HepG2 (cell line): ENCODE measurements around the gene ZSCAN2. TPM values are rescaled to one million over a fixed set of nuclear protein-coding genes. Genes with fewer than 3 reads are reported as not detected.
A peak's percentile ranks its signal among the peaks of the same experiment; 100 is the strongest.

ENCODE experiments used
- ATAC-seq: fragments of 200-7000 bp; cut with Tn5 transposase; 3 replicates; pipeline ENCODE4 v1.9.1; 2020; ENCODE audit warnings: mild to moderate bottlenecking, moderate library complexity
- BruUV-seq: library from RNA; stranded (reverse); fragments of 400-500 nt; replicated peaks from 2 replicates; lab custom pipeline; 2021; lab: Mats Ljungman, UMichigan
- CTCF ChIA-PET: fragments of 300-600 bp; formaldehyde crosslinking; extraction: SDS; loops from one replicate; lab custom pipeline; 2021; ENCODE audit warnings: low total read pairs, inconsistent platforms, low intra/inter-chr PET ratio; lab: Yijun Ruan, JAX
- POLR2A ChIA-PET: fragments of 350-600 bp; sonication (Branson Sonifier 250); formaldehyde crosslinking; loops from one replicate; lab custom pipeline; 2020; ENCODE audit warnings: antibody characterized with exemption, inconsistent platforms; lab: Yijun Ruan, JAX
- DNase-seq: peaks from one replicate; pipeline ENCODE4 v3.0.0-alpha.2; 2015; ENCODE audit warnings: low spot score
- FAIRE-seq: peaks from 3 replicates; lab custom pipeline; 2011; peaks lifted over from hg19 to GRCh38; lab: Jason Lieb, UNC
- H2AFZ ChIP-seq: one replicate; pipeline ENCODE4 v1.6.1; 2011; ENCODE audit warnings: low read length, inconsistent platforms
- H3K27ac ChIP-seq: fragments of 300-600 bp; 3 replicates; pipeline ENCODE4 v1.8.0; 2011; ENCODE audit warnings: mixed run types, mild to moderate bottlenecking, mixed read lengths, low read length, inconsistent platforms; ENCODE audit not compliant: insufficient read depth; ENCODE audit errors: extremely low read length
- H3K27me3 ChIP-seq, 2 experiments: fragments of 200-600 bp in 1 of 2; 2 replicates in 1 of 2; 3 replicates in 1 of 2; pipeline versions ENCODE4 v1.6.0 to v1.8.0; 2011; ENCODE audit warnings: low read length in 2 of 2, mild to moderate bottlenecking in 2 of 2, moderate library complexity in 2 of 2, inconsistent platforms in 1 of 2; ENCODE audit not compliant: insufficient read depth in 2 of 2, control insufficient read depth in 1 of 2
- H3K36me3 ChIP-seq, 2 experiments: fragments of 200-600 bp in 1 of 2; replicated peaks in 1 of 2; 2 replicates in 1 of 2; 3 replicates in 1 of 2; pipeline versions ENCODE4 v1.5.1 to v1.8.0; 2011; ENCODE audit warnings: low read length in 2 of 2, inconsistent platforms in 1 of 2; ENCODE audit not compliant: insufficient read depth in 2 of 2, control insufficient read depth in 1 of 2
- H3K4me1 ChIP-seq: 2 replicates; pipeline ENCODE4 v1.5.1; 2012; ENCODE audit warnings: low read length, inconsistent platforms; ENCODE audit not compliant: insufficient read depth
- H3K4me2 ChIP-seq: 2 replicates; pipeline ENCODE4 v1.6.0; 2011; ENCODE audit warnings: low read depth, low read length, inconsistent platforms
- H3K4me3 ChIP-seq, 3 experiments: fragments of 200-600 bp in 1 of 3; sonication (generic), shearing (Covaris generic) in 1 of 3; replicated peaks in 1 of 3; 2 replicates each; pipeline ENCODE4 v1.5.1; 2011 to 2016; ENCODE audit warnings: low read length in 3 of 3, inconsistent platforms in 2 of 3, low read depth in 2 of 3, mild to moderate bottlenecking in 2 of 3, control low read depth in 1 of 3, mixed read lengths in 1 of 3; ENCODE audit not compliant: insufficient read depth in 1 of 3
- H3K79me2 ChIP-seq: one replicate; pipeline ENCODE4 v1.6.1; 2011; ENCODE audit warnings: low read length, inconsistent platforms; ENCODE audit not compliant: insufficient read depth
- H3K9ac ChIP-seq: 2 replicates; pipeline ENCODE4 v1.6.0; 2011; ENCODE audit warnings: mild to moderate bottlenecking, low read depth, low read length, inconsistent platforms; ENCODE audit not compliant: insufficient read depth
- H3K9me3 ChIP-seq: 2 replicates; pipeline ENCODE4 v1.5.1; 2012; ENCODE audit warnings: mild to moderate bottlenecking, low read length
- H4K20me1 ChIP-seq: 2 replicates; pipeline ENCODE4 v1.6.0; 2011; ENCODE audit warnings: inconsistent platforms, mild to moderate bottlenecking, low read length, moderate library complexity; ENCODE audit not compliant: insufficient read depth
- NFKB2 ChIP-seq: sonication (generic); formaldehyde crosslinking; IDR thresholded peaks from 2 replicates; pipeline ENCODE4 v1.4.0; 2020; ENCODE audit warnings: missing genetic modification reagents, borderline replicate concordance
- SAFB2 ChIP-seq: sonication (generic); formaldehyde crosslinking; IDR thresholded peaks from 2 replicates; pipeline ENCODE4 v1.5.1; 2020; ENCODE audit warnings: missing genetic modification reagents, low read depth, mild to moderate bottlenecking, borderline replicate concordance
- SYNCRIP ChIP-seq: fragments of 200-400 bp; formaldehyde crosslinking; IDR thresholded peaks from 2 replicates; pipeline ENCODE4 v1.6.1; 2018; ENCODE audit warnings: mild to moderate bottlenecking, low read depth, low read length; ENCODE audit not compliant: insufficient read depth
- TSC22D2 ChIP-seq: sonication (generic); formaldehyde crosslinking; IDR thresholded peaks from 2 replicates; pipeline ENCODE4 v1.5.1; 2020; ENCODE audit warnings: missing genetic modification reagents, mild to moderate bottlenecking, borderline replicate concordance
- ZNF256 ChIP-seq: sonication (generic); formaldehyde crosslinking; conservative IDR thresholded peaks from 2 replicates; pipeline ENCODE4 v1.4.0; 2020; ENCODE audit warnings: missing genetic modification reagents
- ZNF44 ChIP-seq: sonication (generic); formaldehyde crosslinking; IDR thresholded peaks from 2 replicates; pipeline ENCODE4 v1.5.1; 2020; ENCODE audit warnings: mild to moderate bottlenecking, missing genetic modification reagents
- ZNF549 ChIP-seq: sonication (generic); formaldehyde crosslinking; IDR thresholded peaks from 2 replicates; pipeline ENCODE4 v1.5.0; 2020; ENCODE audit warnings: missing genetic modification reagents
- ZNF598 ChIP-seq: sonication (generic); formaldehyde crosslinking; IDR thresholded peaks from 2 replicates; pipeline ENCODE4 v1.5.1; 2020; ENCODE audit warnings: mild to moderate bottlenecking, missing genetic modification reagents, borderline replicate concordance
- ZSCAN31 ChIP-seq: sonication (generic); formaldehyde crosslinking; IDR thresholded peaks from 2 replicates; pipeline ENCODE4 v1.5.0; 2020; ENCODE audit warnings: low read depth, mild to moderate bottlenecking, missing genetic modification reagents
- WGBS: methylation state at CpG from one replicate; pipeline ENCODE4 v1.1.6; 2017; ENCODE audit warnings: low lambda C conversion rate; 5-methylcytosine and 5-hydroxymethylcytosine counted together
- in situ Hi-C: cut with HindIII; loops from 2 replicates; pipeline ENCODE4 v1.10.0; 2017; ENCODE audit warnings: low pct_unique_long_range_greater_than_20kb; ENCODE audit not compliant: extremely low pct_ligation_motif_present
- intact Hi-C: fragments of 100-400 bp; cut with micrococcal nuclease; formaldehyde crosslinking; loops from one replicate; pipeline ENCODE4 v1.10.0; 2022; ENCODE audit not compliant: unreplicated experiment
- polyA plus RNA-seq, 8 experiments: library from polyadenylated mRNA; depleted of rRNA in 3 of 8; stranded (reverse) in 7 of 8; unstranded in 1 of 8; fragments of >200 nt; fragmentation: Illumina TruSeq in 4 of 8; extraction: Trizol in 4 of 8; gene quantifications; 2 replicates each; pipeline versions ENCODE4 v1.2.1 to v1.2.3, GENCODE V29; 2011 to 2016; ENCODE audit warnings: low read depth in 4 of 8, missing spikeins in 1 of 8, mixed read lengths in 1 of 8; ENCODE audit not compliant: insufficient read depth in 1 of 8
- total RNA-seq, 5 experiments: library from RNA; depleted of rRNA; stranded (reverse); fragments of >200 nt; fragmentation: Illumina TruSeq; extraction: Trizol; gene quantifications; 2 replicates each; pipeline ENCODE4 v1.2.3, GENCODE V29; 2016; ENCODE audit warnings: low read depth in 1 of 5
- TF ChIP-seq, protein P1 (sequence below): IDR thresholded peaks from 2 replicates; pipeline ENCODE4 v1.6.1; 2016; ENCODE audit warnings: missing compliant biosample characterization, missing genetic modification reagents, borderline replicate concordance
- TF ChIP-seq, protein P2 (sequence below): IDR thresholded peaks from 2 replicates; pipeline ENCODE4 v1.6.1; 2016; ENCODE audit warnings: mild to moderate bottlenecking
- TF ChIP-seq, protein P3 (sequence below): sonication (generic); formaldehyde crosslinking; IDR thresholded peaks from 2 replicates; pipeline ENCODE4 v1.9.0; 2021; ENCODE audit warnings: missing genetic modification reagents, borderline replicate concordance

The ZSCAN2 gene
- total and polyA plus RNA-seq, 2 of the 13 experiments (the other 11 are each of a cell fraction or from before 2014, with no cell fraction given), result 11.4 to 21.5 TPM

DNA sequence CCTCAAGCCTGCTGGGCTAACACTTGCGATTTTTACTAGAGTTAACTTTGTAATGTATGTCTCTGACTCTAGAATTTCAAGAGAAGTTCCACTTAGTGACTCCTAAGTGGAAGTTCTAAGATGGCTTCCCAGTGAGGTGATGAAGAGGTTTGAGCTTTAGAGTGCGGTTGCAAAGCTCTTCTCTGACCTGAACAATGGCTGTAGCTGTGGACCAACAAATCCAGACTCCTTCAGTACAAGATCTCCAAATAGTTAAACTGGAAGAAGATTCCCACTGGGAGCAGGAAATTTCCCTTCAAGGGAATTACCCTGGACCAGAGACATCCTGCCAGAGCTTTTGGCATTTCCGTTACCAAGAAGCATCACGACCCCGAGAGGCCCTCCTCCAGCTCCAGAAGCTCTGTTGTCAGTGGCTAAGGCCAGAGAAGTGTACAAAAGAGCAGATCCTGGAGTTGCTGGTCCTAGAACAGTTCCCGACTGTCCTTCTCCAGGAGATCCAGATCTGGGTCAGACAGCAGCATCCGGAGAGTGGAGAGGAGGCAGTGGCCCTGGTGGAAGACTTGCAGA lies 31.0 kb downstream of the ZSCAN2 start (continued):
- TF ChIP-seq, protein P1, sequence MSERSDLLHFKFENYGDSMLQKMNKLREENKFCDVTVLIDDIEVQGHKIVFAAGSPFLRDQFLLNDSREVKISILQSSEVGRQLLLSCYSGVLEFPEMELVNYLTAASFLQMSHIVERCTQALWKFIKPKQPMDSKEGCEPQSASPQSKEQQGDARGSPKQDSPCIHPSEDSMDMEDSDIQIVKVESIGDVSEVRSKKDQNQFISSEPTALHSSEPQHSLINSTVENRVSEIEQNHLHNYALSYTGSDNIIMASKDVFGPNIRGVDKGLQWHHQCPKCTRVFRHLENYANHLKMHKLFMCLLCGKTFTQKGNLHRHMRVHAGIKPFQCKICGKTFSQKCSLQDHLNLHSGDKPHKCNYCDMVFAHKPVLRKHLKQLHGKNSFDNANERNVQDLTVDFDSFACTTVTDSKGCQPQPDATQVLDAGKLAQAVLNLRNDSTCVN, result peak; percentile 91
- TF ChIP-seq, all 625 proteins: peak for 15

DNA sequence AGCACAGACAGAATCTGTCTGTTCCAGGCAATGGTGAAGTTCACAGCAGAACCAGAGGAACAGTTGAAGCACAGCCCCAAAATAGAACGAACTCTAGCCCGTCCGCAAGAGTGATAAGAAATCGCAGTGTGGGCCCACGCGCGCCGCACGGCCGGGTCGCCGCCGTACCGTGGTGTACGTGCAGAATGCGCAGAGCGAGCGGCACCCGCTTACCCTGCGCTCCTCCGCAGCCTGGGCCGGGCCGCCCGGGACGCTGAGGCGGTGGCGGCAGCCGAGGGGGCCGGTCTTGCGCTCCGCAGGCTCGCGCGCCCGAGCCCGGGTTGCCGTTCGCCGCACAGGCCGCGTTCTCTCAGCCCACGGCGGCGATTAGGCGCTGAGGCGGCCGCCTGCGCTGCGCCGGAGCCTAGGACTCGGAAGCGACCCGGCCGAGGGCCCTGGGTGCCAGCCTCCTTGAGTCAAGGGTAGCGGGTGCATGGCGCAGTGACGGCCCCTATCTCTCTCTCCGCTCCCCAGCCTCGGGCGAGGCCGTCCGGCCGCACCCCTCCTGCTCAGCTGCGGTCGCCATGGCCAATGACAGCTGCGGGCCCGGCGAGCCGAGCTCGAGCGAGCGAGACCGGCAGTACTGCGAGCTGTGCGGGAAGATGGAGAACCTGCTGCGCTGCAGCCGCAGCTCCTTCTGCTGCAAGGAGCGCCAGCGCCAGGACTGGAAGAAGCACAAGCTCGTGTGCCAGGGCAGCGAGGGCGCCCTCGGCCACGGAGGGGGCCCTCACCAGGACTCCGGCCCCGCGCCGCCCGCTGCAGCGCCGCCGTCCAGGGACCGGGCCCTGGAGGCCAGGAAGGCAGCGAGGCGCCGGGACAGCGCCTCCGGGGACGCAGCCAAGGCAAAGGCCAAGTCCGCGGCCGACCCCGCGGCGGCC lies 32.8 kb downstream of the ZSCAN2 start:
- ATAC-seq (peak; percentile 80), FAIRE-seq (no peak), DNase-seq (peak; percentile 18)
- Histone ChIP-seq H3K9ac (peak overlapping the region; percentile 68), H3K27ac (no peak overlapping the region), H3K79me2 (peaks cover 13% of the 10 kb centered on the region), H3K4me2 (peak overlapping the region; percentile 93), H2AFZ (no peak overlapping the region), H3K36me3 (peaks cover 5 to 6% of the 10 kb centered on the region in 2 experiments; a peak in 1 of 5 replicates), H4K20me1 (peaks cover 22% of the 10 kb centered on the region), H3K4me3 (peak overlapping the region; percentile 67 to 83 (median 68)), H3K27me3 (no peaks in the 10 kb centered on the region; a peak in 1 of 5 replicates), H3K9me3 (no peaks in the 10 kb centered on the region), H3K4me1 (peaks cover 42% of the 10 kb centered on the region)
- intact Hi-C loops, result loop anchor here (1.0 kb wide), 1 partner anchor 32 kb away; the partner anchor contains the start of gene ZSCAN2
- POLR2A ChIA-PET, result interaction anchor here (0.9 to 6.4 kb wide), 7 partner anchors 9 to 33 kb away, joined by 3 to 47 read pairs (median 4); partner anchors contain the start of genes WDR73 and ZSCAN2
- WGBS, result 2% methylated on average over 13 of the region's 105 CpGs
- in situ Hi-C loops, result no loop called here
- CTCF ChIA-PET, result interaction anchor here (1.3 kb wide), 1 partner anchor 35 kb away, joined by 4 read pairs; no protein-coding TSS in a partner anchor
- BruUV-seq, result no TSS peak
- TF ChIP-seq ZNF256 (CRISPR knock-in tag) (no peak), NFKB2 (CRISPR knock-in tag) (no peak; the same call in 1 of the 2 replicates), TSC22D2 (CRISPR knock-in tag) (no peak), ZNF549 (no peak), ZSCAN31 (0 out of 2 replicates have a peak, but pooled peaks have one; percentile 38), ZNF598 (CRISPR knock-in tag) (no peak), ZNF44 (CRISPR knock-in tag) (no peak), SYNCRIP (no peak), SAFB2 (CRISPR knock-in tag) (no peak)
- TF ChIP-seq, protein P2, sequence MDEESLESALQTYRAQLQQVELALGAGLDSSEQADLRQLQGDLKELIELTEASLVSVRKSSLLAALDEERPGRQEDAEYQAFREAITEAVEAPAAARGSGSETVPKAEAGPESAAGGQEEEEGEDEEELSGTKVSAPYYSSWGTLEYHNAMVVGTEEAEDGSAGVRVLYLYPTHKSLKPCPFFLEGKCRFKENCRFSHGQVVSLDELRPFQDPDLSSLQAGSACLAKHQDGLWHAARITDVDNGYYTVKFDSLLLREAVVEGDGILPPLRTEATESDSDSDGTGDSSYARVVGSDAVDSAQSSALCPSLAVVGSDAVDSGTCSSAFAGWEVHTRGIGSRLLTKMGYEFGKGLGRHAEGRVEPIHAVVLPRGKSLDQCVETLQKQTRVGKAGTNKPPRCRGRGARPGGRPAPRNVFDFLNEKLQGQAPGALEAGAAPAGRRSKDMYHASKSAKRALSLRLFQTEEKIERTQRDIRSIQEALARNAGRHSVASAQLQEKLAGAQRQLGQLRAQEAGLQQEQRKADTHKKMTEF (CRISPR knock-in tag), result peak; percentile 75; the same call in 1 of the 2 replicates
- TF ChIP-seq, protein P3, sequence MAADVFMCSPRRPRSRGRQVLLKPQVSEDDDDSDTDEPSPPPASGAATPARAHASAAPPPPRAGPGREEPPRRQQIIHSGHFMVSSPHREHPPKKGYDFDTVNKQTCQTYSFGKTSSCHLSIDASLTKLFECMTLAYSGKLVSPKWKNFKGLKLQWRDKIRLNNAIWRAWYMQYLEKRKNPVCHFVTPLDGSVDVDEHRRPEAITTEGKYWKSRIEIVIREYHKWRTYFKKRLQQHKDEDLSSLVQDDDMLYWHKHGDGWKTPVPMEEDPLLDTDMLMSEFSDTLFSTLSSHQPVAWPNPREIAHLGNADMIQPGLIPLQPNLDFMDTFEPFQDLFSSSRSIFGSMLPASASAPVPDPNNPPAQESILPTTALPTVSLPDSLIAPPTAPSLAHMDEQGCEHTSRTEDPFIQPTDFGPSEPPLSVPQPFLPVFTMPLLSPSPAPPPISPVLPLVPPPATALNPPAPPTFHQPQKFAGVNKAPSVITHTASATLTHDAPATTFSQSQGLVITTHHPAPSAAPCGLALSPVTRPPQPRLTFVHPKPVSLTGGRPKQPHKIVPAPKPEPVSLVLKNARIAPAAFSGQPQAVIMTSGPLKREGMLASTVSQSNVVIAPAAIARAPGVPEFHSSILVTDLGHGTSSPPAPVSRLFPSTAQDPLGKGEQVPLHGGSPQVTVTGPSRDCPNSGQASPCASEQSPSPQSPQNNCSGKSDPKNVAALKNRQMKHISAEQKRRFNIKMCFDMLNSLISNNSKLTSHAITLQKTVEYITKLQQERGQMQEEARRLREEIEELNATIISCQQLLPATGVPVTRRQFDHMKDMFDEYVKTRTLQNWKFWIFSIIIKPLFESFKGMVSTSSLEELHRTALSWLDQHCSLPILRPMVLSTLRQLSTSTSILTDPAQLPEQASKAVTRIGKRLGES, result no peak
